NT2/D1 (cell line): ENCODE results near the gene XIST.

Experiments
- YY1 ChIP-seq: IDR thresholded peaks from 2 replicates; pipeline ENCODE4 v1.6.1; 2011; ENCODE audit not compliant: insufficient read length, insufficient read depth
- ZNF274 ChIP-seq: IDR thresholded peaks from 2 replicates; pipeline ENCODE4 v1.6.1; 2011; ENCODE audit warnings: mild to moderate bottlenecking, low read depth, low read length

- TF ChIP-seq YY1 (no peak), ZNF274 (no peak)
These were observed 34.1 kb downstream of the XIST start for GRCh38 chrX:73818200-73819116.
